ENCODE data around the gene NXPH4. TPM values are rescaled to one million over a fixed set of nuclear protein-coding genes. Genes with fewer than 3 reads are reported as not detected.

Gene NXPH4
- total RNA-seq, 1 experiment from 2014 or later: 2.2 TPM

GRCh38 chr12:57234233-57234570 is 17.6 kb downstream of the NXPH4 start:
- Histone ChIP-seq H3K4me3 (ENCODE audit: insufficient read depth, low read depth, low read length) (no peak overlapping the region), H3K36me3 (replicated peaks; ENCODE audit: control insufficient read depth, insufficient read depth, low read length) (peaks cover 34% of the 10 kb centered on the region), H3K27me3 (ENCODE audit: control insufficient read depth, insufficient read depth, low read length) (peaks cover 42% of the 10 kb centered on the region)
- DNase-seq: peak; percentile 16

- Histone ChIP-seq H3K4me3 (ENCODE audit: insufficient read depth, low read depth, low read length) (no peak overlapping the region), H3K36me3 (replicated peaks; ENCODE audit: control insufficient read depth, insufficient read depth, low read length) (peaks cover 34% of the 10 kb centered on the region), H3K27me3 (ENCODE audit: control insufficient read depth, insufficient read depth, low read length) (peaks cover 46% of the 10 kb centered on the region)
- DNase-seq: peak; percentile 22
Observed at GRCh38 chr12:57234571-57235016, 18.0 kb downstream of the NXPH4 start.

GRCh38 chr12:57235017-57235727 is 18.6 kb downstream of the NXPH4 start:
- DNase-seq: peak; percentile 81
- H3K4me3 ChIP-seq (ENCODE audit: insufficient read depth, low read depth, low read length): no peak overlapping the region
- H3K36me3 ChIP-seq (replicated peaks; ENCODE audit: control insufficient read depth, insufficient read depth, low read length): peaks cover 34% of the 10 kb centered on the region
- peaks cover 52% of the 10 kb centered on the region for H3K27me3 ChIP-seq (ENCODE audit: control insufficient read depth, insufficient read depth, low read length)

DNA sequence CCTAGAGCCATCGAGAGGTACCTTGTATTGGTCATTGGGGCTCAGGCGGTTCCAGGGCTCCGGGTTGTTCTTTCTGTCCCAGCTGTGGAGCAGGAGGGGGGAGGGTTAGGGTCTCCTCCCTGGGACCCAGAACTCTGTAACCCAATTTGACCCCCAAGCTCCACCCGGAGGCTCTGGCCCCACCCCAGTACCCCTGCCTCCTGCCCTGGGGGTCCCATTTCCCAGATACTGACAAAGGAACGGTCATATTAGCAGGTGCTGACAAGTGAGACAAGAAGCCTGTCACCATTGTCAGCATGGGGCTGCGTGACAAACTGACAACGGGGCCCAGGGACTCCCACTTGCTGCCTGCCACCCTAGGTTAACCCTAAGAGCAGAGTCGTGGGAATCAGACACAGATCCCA is 19.1 kb downstream of the NXPH4 start:
- Histone ChIP-seq H3K4me3 (ENCODE audit: insufficient read depth, low read depth, low read length) (no peak overlapping the region), H3K27me3 (ENCODE audit: control insufficient read depth, insufficient read depth, low read length) (peaks cover 57% of the 10 kb centered on the region), H3K36me3 (replicated peaks; ENCODE audit: control insufficient read depth, insufficient read depth, low read length) (peaks cover 33% of the 10 kb centered on the region)
- DNase-seq: peak; percentile 52

GRCh38 chr12:57236201-57236924 is 19.8 kb downstream of the NXPH4 start:
- Histone ChIP-seq H3K4me3 (ENCODE audit: insufficient read depth, low read depth, low read length) (no peak overlapping the region), H3K27me3 (ENCODE audit: control insufficient read depth, insufficient read depth, low read length) (peaks cover 64% of the 10 kb centered on the region), H3K36me3 (replicated peaks; ENCODE audit: control insufficient read depth, insufficient read depth, low read length) (peaks cover 27% of the 10 kb centered on the region)
- peak; percentile 85 for DNase-seq

GRCh38 chr12:57236925-57237595 is 20.5 kb downstream of the NXPH4 start:
- H3K36me3 ChIP-seq (replicated peaks; ENCODE audit: control insufficient read depth, insufficient read depth, low read length): peaks cover 20% of the 10 kb centered on the region
- H3K4me3 ChIP-seq (ENCODE audit: insufficient read depth, low read depth, low read length): no peak overlapping the region
- peak; percentile 62 for DNase-seq
- peaks cover 71% of the 10 kb centered on the region for H3K27me3 ChIP-seq (ENCODE audit: control insufficient read depth, insufficient read depth, low read length)

GRCh38 chr12:57237596-57237931 is 21.0 kb downstream of the NXPH4 start:
- peaks cover 16% of the 10 kb centered on the region for H3K36me3 ChIP-seq (replicated peaks; ENCODE audit: control insufficient read depth, insufficient read depth, low read length)
- no peak overlapping the region for H3K4me3 ChIP-seq (ENCODE audit: insufficient read depth, low read depth, low read length)
- DNase-seq: no peak
- peaks cover 76% of the 10 kb centered on the region for H3K27me3 ChIP-seq (ENCODE audit: control insufficient read depth, insufficient read depth, low read length)

- DNase-seq: peak; percentile 88
- Histone ChIP-seq H3K27me3 (ENCODE audit: control insufficient read depth, insufficient read depth, low read length) (peaks cover 79% of the 10 kb centered on the region), H3K36me3 (replicated peaks; ENCODE audit: control insufficient read depth, insufficient read depth, low read length) (peaks cover 9% of the 10 kb centered on the region), H3K4me3 (ENCODE audit: insufficient read depth, low read depth, low read length) (peak overlapping the region; percentile 46)
Observed at GRCh38 chr12:57237932-57238853, 21.6 kb downstream of the NXPH4 start.

- Histone ChIP-seq H3K27me3 (ENCODE audit: control insufficient read depth, insufficient read depth, low read length) (peaks cover 80% of the 10 kb centered on the region), H3K4me3 (ENCODE audit: insufficient read depth, low read depth, low read length) (peak overlapping the region; percentile 54)
- DNase-seq: peak; percentile 99
Observed at GRCh38 chr12:57238854-57239554, 22.4 kb downstream of the NXPH4 start.

DNA sequence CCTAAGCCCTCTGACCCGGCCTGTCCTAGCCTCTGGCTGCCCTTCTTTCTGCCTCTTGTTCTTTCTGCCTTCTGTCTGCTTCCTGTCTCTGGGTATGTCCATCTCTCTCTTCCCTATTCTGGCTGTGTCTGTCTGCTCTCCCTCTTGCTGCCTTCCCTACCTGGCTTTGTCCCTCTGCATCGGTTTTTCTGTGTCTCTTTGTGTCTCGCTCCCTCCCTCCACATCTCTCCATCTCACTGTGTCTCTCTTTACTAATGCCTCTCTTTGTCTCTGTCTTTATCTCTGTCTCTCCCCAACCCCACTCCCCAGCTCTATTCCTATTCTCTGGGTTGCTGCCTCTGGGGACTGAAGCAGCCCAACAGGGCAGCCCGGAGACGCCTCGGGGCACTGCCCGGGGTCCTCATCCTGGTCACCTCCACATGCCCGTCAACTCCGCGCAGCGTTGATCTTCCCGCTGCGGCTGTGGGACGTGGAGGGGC is 23.0 kb downstream of the NXPH4 start:
- Histone ChIP-seq H3K36me3 (replicated peaks; ENCODE audit: control insufficient read depth, insufficient read depth, low read length) (no peaks in the 10 kb centered on the region), H3K4me3 (ENCODE audit: insufficient read depth, low read depth, low read length) (peak overlapping the region; percentile 54), H3K27me3 (ENCODE audit: control insufficient read depth, insufficient read depth, low read length) (peaks cover 85% of the 10 kb centered on the region)
- DNase-seq: no peak

More at GRCh38 chr12:57238854-57239554, 22.4 kb downstream of the NXPH4 start:
- H3K36me3 ChIP-seq (replicated peaks; ENCODE audit: control insufficient read depth, insufficient read depth, low read length): peaks cover 1% of the 10 kb centered on the region; the same call in 1 of the 2 replicates

DNA sequence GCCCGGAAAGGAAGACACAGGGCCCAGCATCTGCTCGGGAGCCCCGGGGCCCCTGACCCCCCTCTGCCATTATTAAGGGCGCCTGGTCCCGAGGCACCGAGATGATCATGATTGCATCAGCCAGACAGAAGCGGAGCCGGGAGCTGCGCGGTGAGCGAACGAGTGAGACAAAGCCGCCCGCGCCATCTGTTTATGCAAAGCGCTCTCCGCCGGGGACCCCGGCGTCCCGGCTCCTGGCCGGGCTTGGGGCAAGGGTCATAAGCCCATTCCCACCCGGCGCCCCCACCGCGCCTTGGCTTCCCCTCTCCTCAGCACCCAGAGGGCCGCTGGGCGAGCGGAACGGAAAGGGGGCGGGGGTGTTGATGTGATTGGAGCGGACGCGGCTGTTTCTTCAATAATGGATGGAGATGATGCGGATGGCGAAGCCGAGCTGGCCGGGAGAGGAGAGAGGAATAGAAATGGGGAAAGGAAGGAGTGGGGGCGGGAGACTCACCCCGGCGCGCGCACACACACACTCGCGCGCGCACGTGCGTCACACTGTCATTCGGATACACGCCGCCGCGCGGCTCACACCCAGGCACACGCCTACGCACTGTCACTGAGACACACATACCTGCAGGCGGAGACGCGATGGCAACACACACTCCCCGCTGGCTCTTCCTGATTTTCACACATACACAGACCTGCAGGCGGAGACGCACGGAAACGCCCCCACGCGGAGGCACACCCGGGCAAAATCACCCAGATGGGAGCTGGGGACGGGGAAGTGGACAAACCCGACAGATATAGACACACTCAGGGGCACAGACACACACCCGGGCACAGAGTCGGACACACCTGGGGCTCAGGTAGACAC is 23.7 kb downstream of the NXPH4 start:
- peaks cover 81% of the 10 kb centered on the region for H3K27me3 ChIP-seq (ENCODE audit: control insufficient read depth, insufficient read depth, low read length)
- DNase-seq: peak; percentile 85
- no peaks in the 10 kb centered on the region for H3K36me3 ChIP-seq (replicated peaks; ENCODE audit: control insufficient read depth, insufficient read depth, low read length)
- peak overlapping the region; percentile 54 for H3K4me3 ChIP-seq (ENCODE audit: insufficient read depth, low read depth, low read length)

GRCh38 chr12:57240926-57241401 is 24.4 kb downstream of the NXPH4 start:
- DNase-seq: peak; percentile 86
- peaks cover 74% of the 10 kb centered on the region for H3K27me3 ChIP-seq (ENCODE audit: control insufficient read depth, insufficient read depth, low read length)
- H3K4me3 ChIP-seq (ENCODE audit: insufficient read depth, low read depth, low read length): no peak overlapping the region; the same call in 1 of the 2 replicates
- no peaks in the 10 kb centered on the region for H3K36me3 ChIP-seq (replicated peaks; ENCODE audit: control insufficient read depth, insufficient read depth, low read length)

Data from H7 (cell line).